ENCODE data around the gene EXOSC7. TPM values are rescaled to one million over a fixed set of nuclear protein-coding genes. Genes with fewer than 3 reads are reported as not detected.

The EXOSC7 gene
- total RNA-seq, 4 donors from 2014 or later, result 20.3 to 46.4 (median 38.8) TPM

DNA sequence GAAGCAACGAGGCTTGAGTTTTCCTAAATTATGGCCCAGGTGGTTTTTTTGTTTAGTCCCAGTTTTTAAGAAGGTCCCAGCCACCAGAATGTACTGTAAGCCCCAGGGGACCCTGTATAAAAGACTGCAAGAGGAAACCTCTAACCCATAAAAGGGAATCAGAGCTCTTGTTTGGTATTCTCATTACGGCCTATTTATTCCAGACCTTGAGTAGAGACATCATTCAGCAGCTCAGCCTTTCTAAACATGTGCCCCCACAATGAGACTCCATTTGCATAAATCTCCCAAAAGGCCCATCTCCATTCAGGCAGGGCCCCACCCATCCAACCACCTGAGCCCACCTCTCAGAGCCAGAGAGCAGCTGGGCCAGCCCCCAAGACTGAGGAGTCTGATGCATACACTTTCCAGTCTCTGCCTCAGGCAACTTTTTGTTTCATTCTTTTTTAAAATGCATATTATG, 25.7 kb upstream of the EXOSC7 start:
- no peak for DNase-seq
- Histone ChIP-seq H3K4me1 (peaks cover 0 to 6% (median 0%) of the 10 kb centered on the region in 4 donors), H3K9me3 (no peaks in the 10 kb centered on the region), H3K4me3 (no peak overlapping the region), H3K27me3 (no peaks in the 10 kb centered on the region), H3K36me3 (peaks cover 0 to 5% (median 0%) of the 10 kb centered on the region in 4 donors), H3K27ac (no peak overlapping the region)
- 85 to 90% methylated on average over 2 of the region's 2 CpGs for WGBS, 2 donors (ENCODE audit: low coverage in 1 of 2)
- intact Hi-C loops (cut with DNase I; ENCODE audit: low total_unique reads) (no loop called here), in situ Hi-C loops (cut with MboI; ENCODE audit: low pct_ligation_motif_present in 1 of 4, low pct_unique_long_range_greater_than_20kb in 1 of 4, low sequenced_read_pairs in 3 of 4) (no loop called here)
- TF ChIP-seq EP300 (IDR thresholded peaks at IDR 0.05; ENCODE audit: low read depth) (no peak), POLR2AphosphoS5 (IDR thresholded peaks at IDR 0.05) (no peak), POLR2A (IDR thresholded peaks at IDR 0.05) (no peak)
- TF ChIP-seq, protein P1, sequence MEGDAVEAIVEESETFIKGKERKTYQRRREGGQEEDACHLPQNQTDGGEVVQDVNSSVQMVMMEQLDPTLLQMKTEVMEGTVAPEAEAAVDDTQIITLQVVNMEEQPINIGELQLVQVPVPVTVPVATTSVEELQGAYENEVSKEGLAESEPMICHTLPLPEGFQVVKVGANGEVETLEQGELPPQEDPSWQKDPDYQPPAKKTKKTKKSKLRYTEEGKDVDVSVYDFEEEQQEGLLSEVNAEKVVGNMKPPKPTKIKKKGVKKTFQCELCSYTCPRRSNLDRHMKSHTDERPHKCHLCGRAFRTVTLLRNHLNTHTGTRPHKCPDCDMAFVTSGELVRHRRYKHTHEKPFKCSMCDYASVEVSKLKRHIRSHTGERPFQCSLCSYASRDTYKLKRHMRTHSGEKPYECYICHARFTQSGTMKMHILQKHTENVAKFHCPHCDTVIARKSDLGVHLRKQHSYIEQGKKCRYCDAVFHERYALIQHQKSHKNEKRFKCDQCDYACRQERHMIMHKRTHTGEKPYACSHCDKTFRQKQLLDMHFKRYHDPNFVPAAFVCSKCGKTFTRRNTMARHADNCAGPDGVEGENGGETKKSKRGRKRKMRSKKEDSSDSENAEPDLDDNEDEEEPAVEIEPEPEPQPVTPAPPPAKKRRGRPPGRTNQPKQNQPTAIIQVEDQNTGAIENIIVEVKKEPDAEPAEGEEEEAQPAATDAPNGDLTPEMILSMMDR (IDR thresholded peaks at IDR 0.05), result no peak

DNA sequence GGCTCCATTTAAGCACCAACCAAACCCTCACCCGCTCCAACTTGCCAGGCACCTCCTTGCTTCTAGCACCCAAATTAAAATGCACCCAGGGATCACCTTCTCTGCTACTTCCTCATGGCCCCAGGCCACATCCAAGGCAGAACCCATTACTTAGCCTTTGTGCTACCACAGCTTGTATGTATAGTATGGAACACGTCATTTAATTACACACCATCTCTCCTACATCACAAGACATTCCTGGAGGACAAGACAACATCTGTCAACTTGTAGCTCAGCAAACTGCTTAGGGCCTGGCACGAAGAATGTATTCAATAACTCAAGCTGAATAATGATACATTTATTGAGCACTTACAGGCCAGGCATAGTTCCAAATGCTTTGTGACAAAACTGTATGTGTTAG, 23.4 kb upstream of the EXOSC7 start:
- H3K27me3 ChIP-seq, result no peaks in the 10 kb centered on the region

DNA sequence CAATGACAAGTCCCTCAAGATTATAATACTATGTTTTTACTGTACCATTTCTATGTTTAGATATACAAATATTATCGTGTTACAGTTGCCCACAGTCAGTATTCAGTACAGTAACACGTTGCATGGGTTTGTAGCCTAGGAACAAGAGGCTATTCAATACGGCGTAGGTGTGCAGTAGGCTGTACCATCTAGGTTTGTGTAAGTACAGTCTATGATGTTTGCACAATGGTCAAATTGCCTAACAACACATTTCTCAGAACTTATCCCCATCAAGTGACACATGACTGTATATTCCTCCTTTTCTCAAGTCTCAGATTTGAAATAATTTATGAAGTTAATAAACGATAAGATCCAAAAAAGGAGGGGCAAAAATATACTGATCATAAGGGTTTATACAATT, 21.7 kb upstream of the EXOSC7 start:
- in situ Hi-C loops (cut with MboI; ENCODE audit: low pct_ligation_motif_present in 1 of 4, low pct_unique_long_range_greater_than_20kb in 1 of 4, low sequenced_read_pairs in 3 of 4), result no loop called here

More for the DNA sequence above, 23.4 kb upstream of the EXOSC7 start:
- DNase-seq, result no peak
- Histone ChIP-seq H3K36me3 (peaks cover 0 to 4% (median 1%) of the 10 kb centered on the region in 4 donors), H3K4me3 (no peak overlapping the region), H3K4me1 (peaks cover 0 to 6% (median 0%) of the 10 kb centered on the region in 4 donors), H3K9me3 (no peaks in the 10 kb centered on the region), H3K27ac (no peak overlapping the region)
- WGBS, 2 donors (ENCODE audit: low coverage in 1 of 2), result 92 to 98% methylated on average over 2 to 3 of the region's 3 CpGs
- in situ Hi-C loops (cut with MboI; ENCODE audit: low pct_ligation_motif_present in 1 of 4, low pct_unique_long_range_greater_than_20kb in 1 of 4, low sequenced_read_pairs in 3 of 4), result no loop called here
- TF ChIP-seq POLR2AphosphoS5 (IDR thresholded peaks at IDR 0.05) (no peak), POLR2A (IDR thresholded peaks at IDR 0.05) (no peak), EP300 (IDR thresholded peaks at IDR 0.05; ENCODE audit: low read depth) (no peak)
- TF ChIP-seq, protein P1 (IDR thresholded peaks at IDR 0.05), result no peak
- intact Hi-C loops (cut with DNase I; ENCODE audit: low total_unique reads), result no loop called here

GRCh38 chr3:44954962-44955361, 21.1 kb upstream of the EXOSC7 start:
- WGBS, 2 donors (ENCODE audit: low coverage in 1 of 2), result 41 to 44% methylated on average over 2 to 3 of the region's 3 CpGs
- no peak overlapping the region for H3K27ac ChIP-seq
- no peak overlapping the region for H3K4me3 ChIP-seq
- TF ChIP-seq EP300 (IDR thresholded peaks at IDR 0.05; ENCODE audit: low read depth) (no peak), POLR2A (IDR thresholded peaks at IDR 0.05) (no peak), POLR2AphosphoS5 (IDR thresholded peaks at IDR 0.05) (no peak)
- TF ChIP-seq, protein P1 (IDR thresholded peaks at IDR 0.05), result no peak
- DNase-seq, result no peak
- no peaks in the 10 kb centered on the region for H3K27me3 ChIP-seq
- H3K36me3 ChIP-seq, result peaks cover 0 to 7% (median 2%) of the 10 kb centered on the region in 4 donors
- intact Hi-C loops (cut with DNase I; ENCODE audit: low total_unique reads), result no loop called here
- no peaks in the 10 kb centered on the region for H3K9me3 ChIP-seq
- peaks cover 0 to 6% (median 0%) of the 10 kb centered on the region in 4 donors for H3K4me1 ChIP-seq
- in situ Hi-C loops (cut with MboI; ENCODE audit: low pct_ligation_motif_present in 1 of 4, low pct_unique_long_range_greater_than_20kb in 1 of 4, low sequenced_read_pairs in 3 of 4), result no loop called here

More for the DNA sequence above, 21.7 kb upstream of the EXOSC7 start:
- Histone ChIP-seq H3K9me3 (no peaks in the 10 kb centered on the region), H3K4me1 (peaks cover 0 to 6% (median 0%) of the 10 kb centered on the region in 4 donors), H3K36me3 (peaks cover 0 to 7% (median 2%) of the 10 kb centered on the region in 4 donors), H3K4me3 (no peak overlapping the region), H3K27ac (no peak overlapping the region), H3K27me3 (no peaks in the 10 kb centered on the region)
- no peak for DNase-seq
- 87 to 94% methylated on average over 5 of the region's 5 CpGs for WGBS, 2 donors (ENCODE audit: low coverage in 1 of 2)
- intact Hi-C loops (cut with DNase I; ENCODE audit: low total_unique reads), result no loop called here
- TF ChIP-seq EP300 (IDR thresholded peaks at IDR 0.05; ENCODE audit: low read depth) (no peak), POLR2AphosphoS5 (IDR thresholded peaks at IDR 0.05) (no peak), POLR2A (IDR thresholded peaks at IDR 0.05) (no peak)
- TF ChIP-seq, protein P1 (IDR thresholded peaks at IDR 0.05), result no peak

All from transverse colon (tissue), 4 donors.